GM10266 (cell line): ENCODE measurements around the gene MYCN.

Source experiments
- DNase-seq: peaks from one replicate; pipeline ENCODE4 v3.0.0; 2012; ENCODE audit errors: extremely low spot score
- CTCF ChIP-seq: IDR thresholded peaks from 2 replicates; pipeline ENCODE4 v1.5.1; 2012; ENCODE audit warnings: mild to moderate bottlenecking, low read depth; ENCODE audit not compliant: control insufficient read depth, insufficient read depth; ENCODE audit errors: missing control alignments

Gene MYCN

GRCh38 chr2:15974565-15975260 is 34.4 kb downstream of the MYCN start:
- TF ChIP-seq CTCF, result no peak
- DNase-seq, result no peak

DNA sequence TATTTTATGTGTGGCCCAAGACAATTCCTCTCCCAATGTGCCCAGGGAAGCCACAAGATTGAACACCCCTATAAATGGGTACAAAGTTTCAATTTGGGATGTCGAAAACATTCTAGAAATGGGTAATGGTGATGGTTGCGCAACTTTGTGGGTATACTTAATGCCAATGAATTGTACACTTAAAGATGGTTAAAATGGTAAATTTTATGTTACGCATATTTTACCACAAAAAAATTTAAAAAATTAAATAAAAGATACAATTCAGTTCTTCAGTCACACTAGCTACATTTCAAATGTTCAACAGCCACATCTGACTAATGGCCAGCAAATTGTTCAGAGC is 34.9 kb downstream of the MYCN start:
- TF ChIP-seq CTCF, result no peak
- no peak for DNase-seq

DNA sequence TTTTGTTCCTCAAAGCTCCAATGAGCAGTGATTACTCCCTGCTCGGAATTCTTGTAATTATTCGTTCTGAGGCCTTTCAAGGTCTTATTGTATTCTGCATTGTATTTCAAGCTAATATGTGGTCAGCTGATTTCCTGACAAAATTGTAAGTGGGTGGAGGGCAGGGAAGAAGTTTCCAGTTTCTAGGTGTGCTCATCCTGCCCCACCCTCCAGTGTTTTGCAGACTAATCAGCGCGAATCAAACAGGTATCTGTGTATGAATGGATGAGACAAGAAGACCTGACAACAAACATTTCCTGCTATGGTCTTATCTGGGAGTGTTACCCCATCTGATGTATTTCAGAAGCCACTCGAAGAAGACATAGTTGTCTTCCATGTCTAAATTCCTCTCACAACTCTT is 35.3 kb downstream of the MYCN start:
- no peak for TF ChIP-seq CTCF
- DNase-seq, result no peak

- TF ChIP-seq CTCF, result no peak
- DNase-seq, result no peak
Observed at GRCh38 chr2:15976354-15976753, 36.0 kb downstream of the MYCN start.

GRCh38 chr2:15979051-15979758 is 38.9 kb downstream of the MYCN start:
- no peak for TF ChIP-seq CTCF
- no peak for DNase-seq

- no peak for DNase-seq
- no peak for TF ChIP-seq CTCF
Observed at GRCh38 chr2:15979759-15980604, 39.6 kb downstream of the MYCN start.

GRCh38 chr2:15980605-15981098 is 40.3 kb downstream of the MYCN start:
- no peak for TF ChIP-seq CTCF
- no peak for DNase-seq
